Naive thymus-derived CD4-positive, alpha-beta T cell (primary cell): Measurements from ENCODE around the gene CUTC. TPM values are rescaled to one million over a fixed set of nuclear protein-coding genes. Genes with fewer than 3 reads are reported as not detected.
"Not testable (repeated sequence)": the region's sequence is repeated elsewhere in the genome, so short reads cannot be mapped to it uniquely, and the experiment has no call there.

Experiments used
- ATAC-seq: fragments of 150-1000 bp; cut with Tn5 transposase; 2 replicates; pipeline ENCODE4 v1.10.0; 2021; ENCODE audit warnings: mild to moderate bottlenecking, moderate library complexity
- CTCF ChIA-PET: fragments of 350-600 bp; sonication (Branson Sonifier 250); formaldehyde crosslinking; loops from one replicate; lab custom pipeline; 2021; ENCODE audit warnings: antibody characterized with exemption; lab: Charles Lee
- POLR2A ChIA-PET: fragments of 350-600 bp; sonication (Branson Sonifier 250); formaldehyde crosslinking; loops from one replicate; lab custom pipeline; 2021; ENCODE audit warnings: antibody characterized with exemption, inconsistent platforms; lab: Charles Lee
- DNase-seq, 9 donors: peaks; one replicate each; pipeline versions ENCODE4 v3.0.0 to v3.0.0-alpha.2; 2020 to 2022; ENCODE audit warnings: mixed read lengths in 1 of 9
- H3K27ac ChIP-seq: one replicate; pipeline ENCODE4 v1.7.0; 2013; ENCODE audit warnings: mild to moderate bottlenecking, low read depth, low read length, moderate library complexity
- H3K27me3 ChIP-seq, 2 donors: one replicate each; pipeline ENCODE4 v1.7.0; 2013; ENCODE audit warnings: low read length in 2 of 2, mild to moderate bottlenecking in 2 of 2, moderate library complexity in 2 of 2; ENCODE audit not compliant: control insufficient read depth in 2 of 2, insufficient read depth in 2 of 2
- H3K36me3 ChIP-seq, 3 experiments: 1 replicate in 2 of 3; 2 replicates in 1 of 3; pipeline ENCODE4 v1.7.0; 2013; ENCODE audit warnings: low read length in 3 of 3, mild to moderate bottlenecking in 3 of 3, moderate library complexity in 1 of 3; ENCODE audit not compliant: insufficient read depth in 3 of 3, control insufficient read depth in 2 of 3
- H3K4me1 ChIP-seq, 2 donors: one replicate each; pipeline ENCODE4 v1.7.0; 2013; ENCODE audit warnings: low read length in 2 of 2, mild to moderate bottlenecking in 2 of 2, moderate library complexity in 1 of 2; ENCODE audit not compliant: control insufficient read depth in 2 of 2, insufficient read depth in 2 of 2
- H3K4me3 ChIP-seq: 2 replicates; pipeline ENCODE4 v1.7.0; 2013; ENCODE audit warnings: mild to moderate bottlenecking, low read length
- H3K9me3 ChIP-seq, 3 experiments: 1 replicate in 2 of 3; 2 replicates in 1 of 3; pipeline ENCODE4 v1.7.0; 2013; ENCODE audit warnings: low read length in 3 of 3; ENCODE audit not compliant: control insufficient read depth in 2 of 3
- H3K27ac Mint-ChIP-seq, 9 donors: one replicate each; pipeline ENCODE4 v1.8.0; 2020 to 2022; ENCODE audit warnings: mixed read lengths in 9 of 9, mild to moderate bottlenecking in 8 of 9, moderate library complexity in 5 of 9, inconsistent platforms in 2 of 9
- H3K27me3 Mint-ChIP-seq, 5 donors: one replicate each; pipeline ENCODE4 v1.8.0; 2021 to 2022; ENCODE audit warnings: mixed read lengths in 5 of 5, mild to moderate bottlenecking in 1 of 5
- H3K36me3 Mint-ChIP-seq, 5 donors: one replicate each; pipeline ENCODE4 v1.8.0; 2020 to 2022; ENCODE audit warnings: mixed read lengths in 5 of 5, mild to moderate bottlenecking in 3 of 5, inconsistent platforms in 1 of 5
- H3K4me1 Mint-ChIP-seq, 7 donors: one replicate each; pipeline ENCODE4 v1.8.0; 2020 to 2022; ENCODE audit warnings: mixed read lengths in 7 of 7, mild to moderate bottlenecking in 3 of 7, inconsistent platforms in 1 of 7
- H3K4me3 Mint-ChIP-seq, 10 donors: one replicate each; pipeline ENCODE4 v1.8.0; 2020 to 2022; ENCODE audit warnings: mild to moderate bottlenecking in 10 of 10, mixed read lengths in 10 of 10, moderate library complexity in 6 of 10, inconsistent platforms in 2 of 10
- H3K9me3 Mint-ChIP-seq, 11 donors: one replicate each; pipeline ENCODE4 v1.8.0; 2020 to 2022; ENCODE audit warnings: mixed read lengths in 11 of 11, mild to moderate bottlenecking in 4 of 11, inconsistent platforms in 1 of 11, moderate library complexity in 1 of 11
- intact Hi-C, 2 donors: fragments of 100-400 bp; cut with micrococcal nuclease; formaldehyde crosslinking; loops; one replicate each; pipeline ENCODE4 v1.15.1; 2023
- polyA plus RNA-seq, 2 donors: library from polyadenylated mRNA; unstranded; fragments of 300-500 nt; fragmentation: Illumina TruSeq; gene quantifications; one replicate each; pipeline ENCODE4 v1.2.3, GENCODE V29; 2021
- total RNA-seq, 6 experiments: library from RNA in 5 of 6; stranded (reverse) in 5 of 6; gene quantifications; 1 replicate in 5 of 6; 2 replicates in 1 of 6; pipeline ENCODE4 v1.2.3 and lab custom pipeline; 2021 to 2026

CUTC gene
- total and polyA plus RNA-seq, 7 experiments from 2014 or later: 19.3 to 75.1 (median 36.8) TPM

GRCh38 chr10:99740933-99741559 lies 9.0 kb downstream of the CUTC start:
- peaks cover 35 to 88% (median 74%) of the 10 kb centered on the region in 5 donors for H3K36me3 Mint-ChIP-seq
- intact Hi-C loops: no loop called here
- Histone ChIP-seq H3K9me3 (peaks cover 0 to 10% (median 5%) of the 10 kb centered on the region in 3 experiments), H3K36me3 (peaks cover 22 to 82% (median 30%) of the 10 kb centered on the region in 3 experiments), H3K27ac (no peak overlapping the region), H3K27me3 (no peaks in the 10 kb centered on the region), H3K4me1 (peaks cover 0 to 2% of the 10 kb centered on the region in 2 donors), H3K4me3 (no peak overlapping the region)
- no peaks in the 10 kb centered on the region for H3K27me3 Mint-ChIP-seq
- ATAC-seq: no peak
- ChIA-PET CTCF (interaction anchor here (0.7 kb wide), 1 partner anchor 20 kb away, joined by 3 read pairs; no protein-coding TSS in a partner anchor), POLR2A (interaction anchor here (1.4 kb wide), 1 partner anchor 9 kb away, joined by 7 read pairs; the partner anchor contains the start of genes COX15 and CUTC)
- DNase-seq: no peak
- H3K27ac Mint-ChIP-seq: no peak overlapping the region
- H3K4me3 Mint-ChIP-seq: peak overlapping the region in 2 of 10 donors; percentile 25 to 40
- H3K9me3 Mint-ChIP-seq: peaks cover 0 to 31% (median 17%) of the 10 kb centered on the region in 11 donors
- H3K4me1 Mint-ChIP-seq: peaks cover under 1 to 44% (median 31%) of the 10 kb centered on the region in 7 donors

DNA sequence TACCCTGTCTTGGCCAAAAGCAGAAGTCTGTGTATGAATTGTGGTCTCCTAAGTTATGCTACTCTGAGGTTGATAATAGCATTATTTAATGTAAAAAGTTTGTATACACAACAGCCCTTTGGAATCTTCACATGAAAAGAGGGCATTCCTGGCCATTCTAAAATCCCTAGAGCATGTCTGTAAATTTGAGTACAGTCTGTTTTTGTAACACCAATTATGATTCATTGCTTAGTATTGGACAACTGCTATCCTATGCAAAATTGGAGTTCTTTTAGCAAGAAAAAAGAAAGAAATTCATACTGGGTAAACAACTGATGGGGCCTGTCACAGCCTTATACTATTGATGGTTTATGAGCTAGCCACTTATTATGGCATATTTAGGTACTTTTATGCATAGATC lies 10.2 kb downstream of the CUTC start:
- H3K4me1 ChIP-seq: no peaks in the 10 kb centered on the region
- Mint-ChIP-seq H3K4me1 (peaks cover 0 to 36% (median 24%) of the 10 kb centered on the region in 7 donors), H3K4me3 (no peak overlapping the region), H3K27me3 (no peaks in the 10 kb centered on the region), H3K36me3 (peaks cover 33 to 80% (median 71%) of the 10 kb centered on the region in 5 donors), H3K9me3 (peaks cover 0 to 31% (median 17%) of the 10 kb centered on the region in 11 donors), H3K27ac (no peak overlapping the region)
- intact Hi-C loops: no loop called here
- ChIA-PET POLR2A (no interaction called here), CTCF (interaction anchor here (0.7 kb wide), 1 partner anchor 131 kb away, joined by 3 read pairs; no protein-coding TSS in a partner anchor)
- H3K36me3 ChIP-seq: peaks cover 27 to 81% (median 31%) of the 10 kb centered on the region in 3 experiments
- no peak overlapping the region for H3K4me3 ChIP-seq
- peaks cover 0 to 10% (median 5%) of the 10 kb centered on the region in 3 experiments for H3K9me3 ChIP-seq
- H3K27ac ChIP-seq: no peak overlapping the region
- H3K27me3 ChIP-seq: no peaks in the 10 kb centered on the region
- ATAC-seq (no peak), DNase-seq (no peak)

DNA sequence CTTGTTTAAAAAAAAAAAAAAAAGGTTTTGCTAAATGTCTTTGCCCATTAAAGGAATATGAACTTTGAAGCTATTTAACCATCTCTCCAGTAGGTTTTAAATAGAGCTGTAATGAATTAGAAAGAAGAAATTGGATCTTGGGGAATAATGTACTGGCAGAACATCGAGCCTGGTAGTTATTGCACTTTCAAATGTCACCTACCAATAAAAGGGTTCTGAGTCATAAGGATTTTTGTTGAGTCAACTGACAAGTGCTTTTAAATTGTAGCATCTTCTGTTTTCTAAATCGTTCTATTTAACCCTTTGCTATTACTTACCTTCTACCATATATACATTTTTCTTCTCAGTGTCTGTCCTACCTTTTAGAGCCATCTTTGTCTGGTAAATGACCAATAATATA lies 10.7 kb downstream of the CUTC start:
- ATAC-seq: no peak
- intact Hi-C loops: no loop called here
- CTCF ChIA-PET: no interaction called here
- peaks cover 29 to 76% (median 67%) of the 10 kb centered on the region in 5 donors for H3K36me3 Mint-ChIP-seq
- H3K4me1 Mint-ChIP-seq: peaks cover 0 to 32% (median 21%) of the 10 kb centered on the region in 7 donors
- H3K27me3 Mint-ChIP-seq: no peaks in the 10 kb centered on the region
- Histone ChIP-seq H3K27me3 (no peaks in the 10 kb centered on the region), H3K4me3 (no peak overlapping the region), H3K36me3 (peaks cover 31 to 81% (median 35%) of the 10 kb centered on the region in 3 experiments), H3K27ac (no peak overlapping the region), H3K9me3 (peaks cover 0 to 10% (median 5%) of the 10 kb centered on the region in 3 experiments), H3K4me1 (no peaks in the 10 kb centered on the region)
- H3K4me3 Mint-ChIP-seq: no peak overlapping the region
- POLR2A ChIA-PET: no interaction called here
- H3K9me3 Mint-ChIP-seq: peaks cover 0 to 31% (median 17%) of the 10 kb centered on the region in 11 donors
- no peak for DNase-seq
- no peak overlapping the region for H3K27ac Mint-ChIP-seq

DNA sequence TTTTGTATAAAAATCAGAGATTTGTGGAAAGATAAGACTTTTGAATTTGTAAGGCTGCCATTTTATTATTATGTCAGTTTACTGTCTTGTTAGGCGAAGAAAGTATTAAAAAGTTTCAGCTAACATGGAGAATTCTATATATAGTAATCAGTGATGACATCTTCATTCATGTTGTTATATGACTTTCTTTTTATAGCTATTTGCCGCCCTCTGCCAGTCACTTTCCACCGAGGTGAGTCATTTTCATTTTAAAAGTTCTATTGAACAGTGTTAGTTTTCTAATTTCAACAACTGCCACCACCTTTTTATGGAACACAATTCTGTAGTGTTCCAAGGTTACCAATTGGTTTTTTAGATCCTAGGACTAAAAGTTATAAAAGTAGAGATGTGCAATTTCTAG lies 11.8 kb downstream of the CUTC start:
- ChIA-PET CTCF (no interaction called here), POLR2A (no interaction called here)
- Histone ChIP-seq H3K9me3 (peaks cover 0 to 10% (median 5%) of the 10 kb centered on the region in 3 experiments), H3K27me3 (no peaks in the 10 kb centered on the region), H3K4me3 (no peak overlapping the region), H3K36me3 (peaks cover 39 to 82% (median 40%) of the 10 kb centered on the region in 3 experiments), H3K4me1 (no peaks in the 10 kb centered on the region), H3K27ac (no peak overlapping the region)
- ATAC-seq: no peak
- H3K36me3 Mint-ChIP-seq: peaks cover 33 to 76% (median 66%) of the 10 kb centered on the region in 5 donors
- H3K27ac Mint-ChIP-seq: no peak overlapping the region
- DNase-seq: no peak
- H3K4me1 Mint-ChIP-seq: peaks cover 2 to 30% (median 24%) of the 10 kb centered on the region in 7 donors
- intact Hi-C loops: no loop called here
- no peaks in the 10 kb centered on the region for H3K27me3 Mint-ChIP-seq
- peaks cover 0 to 31% (median 17%) of the 10 kb centered on the region in 11 donors for H3K9me3 Mint-ChIP-seq
- H3K4me3 Mint-ChIP-seq: no peak overlapping the region

DNA sequence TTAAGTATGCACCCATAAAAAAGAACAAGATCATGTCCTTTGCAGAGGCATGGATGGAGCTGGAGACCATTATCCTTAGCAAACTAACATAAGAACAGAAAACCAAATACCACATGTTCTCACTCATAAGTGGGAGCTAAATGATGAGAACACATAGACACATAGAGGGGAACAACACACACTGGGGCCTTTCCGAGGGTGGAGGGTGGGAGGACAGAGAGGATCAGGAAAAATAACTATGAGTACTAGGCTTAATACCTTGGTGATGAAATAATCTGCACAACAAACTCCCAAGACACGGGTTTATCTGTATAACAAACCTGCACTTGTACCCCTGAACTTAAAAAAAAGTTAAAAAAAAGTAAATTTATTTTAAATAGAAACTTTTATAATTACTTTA lies 14.1 kb downstream of the CUTC start:
- H3K27me3 ChIP-seq, intact Hi-C loops, H3K9me3 ChIP-seq, H3K27ac Mint-ChIP-seq, H3K4me1 ChIP-seq, CTCF ChIA-PET, ATAC-seq, H3K27me3 Mint-ChIP-seq, H3K4me3 ChIP-seq, H3K9me3 Mint-ChIP-seq, POLR2A ChIA-PET, H3K4me3 Mint-ChIP-seq, H3K27ac ChIP-seq, DNase-seq: not testable (repeated sequence)
- peaks cover 2 to 31% (median 20%) of the 10 kb centered on the region in 7 donors for H3K4me1 Mint-ChIP-seq
- H3K36me3 Mint-ChIP-seq: peaks cover 22 to 68% (median 55%) of the 10 kb centered on the region in 5 donors
- peaks cover 26 to 74% (median 31%) of the 10 kb centered on the region in 3 experiments for H3K36me3 ChIP-seq

GRCh38 chr10:99748823-99749451 lies 16.9 kb downstream of the CUTC start:
- intact Hi-C loops: no loop called here
- peaks cover 0 to 13% (median 9%) of the 10 kb centered on the region in 7 donors for H3K4me1 Mint-ChIP-seq
- ChIA-PET CTCF (no interaction called here), POLR2A (interaction anchor here (0.6 kb wide), 1 partner anchor 85 kb away, joined by 5 read pairs; no protein-coding TSS in a partner anchor)
- H3K27me3 ChIP-seq: no peaks in the 10 kb centered on the region
- H3K4me3 Mint-ChIP-seq: no peak overlapping the region
- H3K27ac ChIP-seq: no peak overlapping the region
- no peak overlapping the region for H3K27ac Mint-ChIP-seq
- H3K36me3 Mint-ChIP-seq: peaks cover 10 to 57% (median 33%) of the 10 kb centered on the region in 5 donors
- no peaks in the 10 kb centered on the region for H3K9me3 ChIP-seq
- peaks cover 15 to 73% (median 18%) of the 10 kb centered on the region in 3 experiments for H3K36me3 ChIP-seq
- no peak for ATAC-seq
- H3K27me3 Mint-ChIP-seq: no peaks in the 10 kb centered on the region
- no peak for DNase-seq
- H3K4me1 ChIP-seq: no peaks in the 10 kb centered on the region
- H3K9me3 Mint-ChIP-seq: no peaks in the 10 kb centered on the region
- H3K4me3 ChIP-seq: no peak overlapping the region
